Esophagus squamous epithelium (tissue), 5 donors: ENCODE data around the gene CEP135. TPM values are rescaled to one million over a fixed set of nuclear protein-coding genes. Genes with fewer than 3 reads are reported as not detected.
"Not testable (repeated sequence)": the region's sequence is repeated elsewhere in the genome, so short reads cannot be mapped to it uniquely, and the experiment has no call there.

ENCODE experiments used
- DNase-seq: peaks from one replicate; lab custom pipeline; 2025; lab: John Stamatoyannopoulos, UW
- H3K27ac ChIP-seq, 4 donors: fragments of 200-600 bp; sonication (generic); one replicate each; pipeline ENCODE4 v1.5.1; 2016 to 2019; ENCODE audit warnings: mild to moderate bottlenecking in 1 of 4
- H3K27me3 ChIP-seq, 4 donors: fragments of 200-600 bp; sonication (generic); 1 replicate in 3 of 4; 2 replicates in 1 of 4; pipeline versions ENCODE4 v1.5.1 to v1.6.0; 2017 to 2021; ENCODE audit warnings: antibody characterized with exemption in 1 of 4
- H3K36me3 ChIP-seq, 3 donors: fragments of 200-600 bp; sonication (generic); one replicate each; pipeline ENCODE4 v1.5.1; 2016 to 2019
- H3K4me1 ChIP-seq, 3 donors: fragments of 200-600 bp; sonication (generic); one replicate each; pipeline ENCODE4 v1.5.1; 2017 to 2019
- H3K4me3 ChIP-seq, 4 donors: fragments of 200-600 bp; sonication (generic); 1 replicate in 3 of 4; 2 replicates in 1 of 4; pipeline ENCODE4 v1.5.1; 2016 to 2019; ENCODE audit warnings: mild to moderate bottlenecking in 2 of 4, moderate library complexity in 1 of 4
- H3K9me3 ChIP-seq, 3 donors: fragments of 200-600 bp; sonication (generic); one replicate each; pipeline ENCODE4 v1.5.1; 2016 to 2019
- POLR2A ChIP-seq, 4 donors: fragments of 450-650 bp; IDR thresholded peaks; one replicate each; pipeline ENCODE4 v1.6.1; 2017; ENCODE audit warnings: antibody characterized with exemption in 4 of 4, mild to moderate bottlenecking in 4 of 4, moderate library complexity in 3 of 4
- WGBS, 2 donors: methylation state at CpG; one replicate each; pipeline ENCODE4 v1.1.5; 2018; 5-methylcytosine and 5-hydroxymethylcytosine counted together
- intact Hi-C: fragments of 100-400 bp; cut with DNase I; formaldehyde crosslinking; loops from one replicate; pipeline ENCODE4 v1.15.0; 2022
- total RNA-seq, 4 donors: library from RNA; depleted of rRNA; stranded (reverse); fragments of >200 nt; gene quantifications; one replicate each; pipeline ENCODE4 v1.1.0, GENCODE V29; 2016
- TF ChIP-seq, protein P1 (sequence below), 6 experiments: fragments of 450-650 bp in 4 of 6; fragments of 200-600 bp in 2 of 6; sonication (generic) in 2 of 6; IDR thresholded peaks; one replicate each; pipeline ENCODE4 v1.5.1; 2016 to 2019; ENCODE audit warnings: antibody characterized with exemption in 6 of 6, mild to moderate bottlenecking in 4 of 6, moderate library complexity in 4 of 6
- donor health status: DM: yes; HTN: yes; CAD: no.

The CEP135 gene
- total RNA-seq, 4 donors from 2014 or later = 2.3 to 8.4 (median 5.2) TPM

DNA sequence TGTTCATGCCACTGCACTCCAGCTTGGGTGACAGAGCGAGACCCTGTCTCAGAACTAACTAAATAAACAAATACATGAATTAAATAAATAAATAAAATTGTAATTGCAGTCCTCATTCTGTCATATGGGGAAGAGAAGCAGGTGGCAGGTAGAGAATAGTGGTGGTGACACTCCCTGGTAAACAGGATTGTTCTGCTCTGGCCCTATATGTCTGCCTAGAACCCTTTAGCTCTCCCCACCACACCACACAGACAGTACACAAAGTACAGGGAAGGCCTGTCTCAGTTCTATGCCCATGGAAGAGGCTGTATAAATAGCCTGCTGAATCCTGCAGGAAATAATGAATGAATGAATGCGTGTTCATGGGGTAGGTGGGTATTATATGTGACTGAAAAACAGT is 117.7 kb downstream of the CEP135 start:
- 38 to 82% methylated on average over 1 to 2 of the region's 2 CpGs for WGBS, 2 donors
- no peak overlapping the region for H3K27ac ChIP-seq

DNA sequence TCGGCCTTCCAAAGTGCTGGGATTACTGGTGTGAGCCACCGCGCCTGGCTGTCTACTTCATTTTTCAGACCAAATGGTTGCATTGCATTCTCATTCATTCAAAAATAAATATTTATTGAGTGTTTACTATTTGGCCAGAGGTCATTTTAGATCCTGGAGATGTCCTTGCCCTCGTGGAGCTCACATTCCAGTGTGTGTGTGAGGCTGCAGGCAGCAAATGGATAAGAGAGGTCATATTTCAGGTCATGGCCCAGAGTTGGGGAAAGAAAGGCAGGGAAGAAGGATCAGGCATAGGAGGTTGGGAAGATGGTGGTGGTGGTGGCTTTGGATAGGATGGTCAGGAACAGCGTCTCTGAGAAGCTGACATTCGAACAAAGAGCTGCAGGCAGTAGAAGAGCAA is 119.1 kb downstream of the CEP135 start:
- no peaks in the 10 kb centered on the region for H3K4me1 ChIP-seq
- TF ChIP-seq, protein P1, sequence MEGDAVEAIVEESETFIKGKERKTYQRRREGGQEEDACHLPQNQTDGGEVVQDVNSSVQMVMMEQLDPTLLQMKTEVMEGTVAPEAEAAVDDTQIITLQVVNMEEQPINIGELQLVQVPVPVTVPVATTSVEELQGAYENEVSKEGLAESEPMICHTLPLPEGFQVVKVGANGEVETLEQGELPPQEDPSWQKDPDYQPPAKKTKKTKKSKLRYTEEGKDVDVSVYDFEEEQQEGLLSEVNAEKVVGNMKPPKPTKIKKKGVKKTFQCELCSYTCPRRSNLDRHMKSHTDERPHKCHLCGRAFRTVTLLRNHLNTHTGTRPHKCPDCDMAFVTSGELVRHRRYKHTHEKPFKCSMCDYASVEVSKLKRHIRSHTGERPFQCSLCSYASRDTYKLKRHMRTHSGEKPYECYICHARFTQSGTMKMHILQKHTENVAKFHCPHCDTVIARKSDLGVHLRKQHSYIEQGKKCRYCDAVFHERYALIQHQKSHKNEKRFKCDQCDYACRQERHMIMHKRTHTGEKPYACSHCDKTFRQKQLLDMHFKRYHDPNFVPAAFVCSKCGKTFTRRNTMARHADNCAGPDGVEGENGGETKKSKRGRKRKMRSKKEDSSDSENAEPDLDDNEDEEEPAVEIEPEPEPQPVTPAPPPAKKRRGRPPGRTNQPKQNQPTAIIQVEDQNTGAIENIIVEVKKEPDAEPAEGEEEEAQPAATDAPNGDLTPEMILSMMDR (IDR thresholded peaks at IDR 0.05) = no peak
- TF ChIP-seq POLR2A (IDR thresholded peaks at IDR 0.05) = no peak
- H3K36me3 ChIP-seq = no peaks in the 10 kb centered on the region
- H3K4me3 ChIP-seq = no peak overlapping the region
- intact Hi-C loops = no loop called here
- no peaks in the 10 kb centered on the region for H3K9me3 ChIP-seq
- 63% methylated on average over 6 of the region's 6 CpGs for WGBS, 2 donors
- no peak overlapping the region for H3K27ac ChIP-seq
- H3K27me3 ChIP-seq = no peaks in the 10 kb centered on the region
- no peak for DNase-seq

More for the DNA sequence above, 117.7 kb downstream of the CEP135 start:
- H3K36me3 ChIP-seq = no peaks in the 10 kb centered on the region
- H3K4me1 ChIP-seq = no peaks in the 10 kb centered on the region
- TF ChIP-seq, protein P1 (IDR thresholded peaks at IDR 0.05) = no peak
- no peak for TF ChIP-seq POLR2A (IDR thresholded peaks at IDR 0.05)
- H3K9me3 ChIP-seq = no peaks in the 10 kb centered on the region
- intact Hi-C loops = no loop called here
- no peak overlapping the region for H3K4me3 ChIP-seq
- H3K27me3 ChIP-seq = no peaks in the 10 kb centered on the region
- DNase-seq = no peak

DNA sequence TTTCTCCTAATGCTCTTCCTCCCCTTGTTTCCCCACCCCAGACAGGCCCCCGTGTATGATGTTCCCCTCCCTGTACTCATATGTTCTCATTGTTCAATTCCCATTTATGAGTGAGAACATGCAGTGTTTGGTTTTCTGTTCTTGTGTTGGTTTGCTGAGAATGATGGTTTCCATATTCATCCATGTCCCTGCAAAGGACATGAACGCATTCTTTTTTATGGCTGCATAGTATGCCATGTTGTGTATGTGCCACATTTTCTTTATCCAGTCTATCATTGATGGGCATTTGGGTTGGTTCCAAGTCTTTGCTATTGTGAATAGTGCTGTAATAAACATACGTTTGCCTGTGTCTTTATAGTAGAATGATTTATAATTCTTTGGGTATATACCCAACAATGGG is 124.0 kb downstream of the CEP135 start:
- H3K36me3 ChIP-seq, H3K4me3 ChIP-seq, H3K27me3 ChIP-seq, H3K27ac ChIP-seq, DNase-seq, intact Hi-C loops, H3K4me1 ChIP-seq, H3K9me3 ChIP-seq: not testable (repeated sequence)
- 78 to 82% methylated on average over 3 of the region's 3 CpGs for WGBS, 2 donors

DNA sequence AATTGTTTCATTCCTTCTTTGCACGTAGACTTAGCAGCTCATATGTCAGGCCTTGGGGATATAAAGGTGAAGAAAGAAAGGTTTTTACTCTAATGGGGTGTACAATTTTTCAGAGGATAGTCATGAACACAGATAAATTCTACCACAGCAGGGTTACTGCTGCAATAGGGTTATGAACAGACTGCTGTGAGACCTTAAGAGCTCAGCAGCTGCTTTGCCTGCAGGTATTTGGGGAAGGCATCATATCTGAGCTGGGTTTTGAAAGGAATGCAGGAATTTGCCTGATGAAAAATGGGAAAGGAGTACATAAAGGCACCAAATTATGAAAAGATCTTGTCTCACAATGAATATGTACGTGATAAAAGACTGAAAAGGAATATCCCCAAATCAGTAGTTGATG is 128.9 kb downstream of the CEP135 start:
- no peak for DNase-seq
- Histone ChIP-seq H3K4me1 (no peaks in the 10 kb centered on the region), H3K27ac (no peak overlapping the region), H3K36me3 (no peaks in the 10 kb centered on the region), H3K9me3 (no peaks in the 10 kb centered on the region), H3K27me3 (no peaks in the 10 kb centered on the region), H3K4me3 (no peak overlapping the region)
- intact Hi-C loops = no loop called here
- TF ChIP-seq, protein P1 (IDR thresholded peaks at IDR 0.05) = no peak
- no peak for TF ChIP-seq POLR2A (IDR thresholded peaks at IDR 0.05)
- 87 to 95% methylated on average over 2 of the region's 2 CpGs for WGBS, 2 donors

DNA sequence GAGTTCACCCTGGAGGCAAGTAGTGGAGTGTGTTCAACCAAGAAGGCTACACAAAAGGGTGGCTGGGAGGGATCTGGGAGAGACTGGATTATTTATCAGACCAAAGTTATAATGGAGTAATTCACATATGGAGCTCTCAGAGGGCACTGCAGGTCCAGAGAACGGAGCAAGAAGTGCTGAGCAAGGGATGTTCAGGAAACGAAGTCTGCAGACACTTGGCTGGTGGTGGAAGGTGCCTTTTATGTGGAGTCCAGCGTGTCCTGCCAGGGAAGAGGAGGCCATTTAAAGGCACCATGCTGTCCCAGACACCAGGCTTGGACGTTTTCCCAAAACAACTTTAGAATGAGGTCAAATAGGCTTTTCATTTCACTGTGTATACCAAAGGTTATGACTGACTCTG is 130.1 kb downstream of the CEP135 start:
- DNase-seq = no peak
- 50 to 56% methylated on average over 4 of the region's 4 CpGs for WGBS, 2 donors

More for the DNA sequence above, 130.1 kb downstream of the CEP135 start:
- H3K36me3 ChIP-seq = no peaks in the 10 kb centered on the region
- H3K27me3 ChIP-seq = no peaks in the 10 kb centered on the region
- H3K4me3 ChIP-seq = no peak overlapping the region
- no peak overlapping the region for H3K27ac ChIP-seq
- no peaks in the 10 kb centered on the region for H3K4me1 ChIP-seq
- no peaks in the 10 kb centered on the region for H3K9me3 ChIP-seq
- TF ChIP-seq, protein P1 (IDR thresholded peaks at IDR 0.05) = no peak
- no peak for TF ChIP-seq POLR2A (IDR thresholded peaks at IDR 0.05)
- intact Hi-C loops = no loop called here
